Measurements from ENCODE around the gene NTRK1. TPM values are rescaled to one million over a fixed set of nuclear protein-coding genes. Genes with fewer than 3 reads are reported as not detected.

The NTRK1 gene
- total and polyA plus RNA-seq, 2 of the 4 experiments (the other 2 are of a cell fraction): not detected

GRCh38 chr1:156852418-156852874 lies 8.2 kb upstream of the NTRK1 start:
- no peak for TF ChIP-seq ELK1 (IDR thresholded peaks at IDR 0.05; ENCODE audit: borderline replicate concordance, low read depth, low read length)
- TF ChIP-seq MAZ (IDR thresholded peaks at IDR 0.05; ENCODE audit: borderline replicate concordance, low read depth, low read length): no peak
- no peak for TF ChIP-seq SMC3 (IDR thresholded peaks at IDR 0.05; ENCODE audit: low read depth, low read length)
- no peak for TF ChIP-seq CEBPB (IDR thresholded peaks at IDR 0.05; ENCODE audit: low read depth, low read length)
- TF ChIP-seq RAD21 (IDR thresholded peaks at IDR 0.05; ENCODE audit: low read length): no peak
- TF ChIP-seq USF2 (IDR thresholded peaks at IDR 0.05; ENCODE audit: low read depth, low read length): no peak
- no peak for TF ChIP-seq CTCF (conservative IDR thresholded peaks at IDR 0.05; ENCODE audit: low read depth, low read length)
- TF ChIP-seq POLR2A (IDR thresholded peaks at IDR 0.05; ENCODE audit: low read depth, low read length): no peak
- H3K4me2 ChIP-seq (ENCODE audit: low read depth, low read length): no peak overlapping the region
- peaks cover 4% of the 10 kb centered on the region; the same call in 1 of the 2 replicates for H4K20me1 ChIP-seq (ENCODE audit: insufficient read depth, low read length)
- no TSS peak for BruUV-seq (replicated peaks)
- no peak overlapping the region for H2BK120ac ChIP-seq (ENCODE audit: low read depth, low read length)
- no CpG with 5 or more reads among the region's 9 CpGs for WGBS, 2 experiments (ENCODE audit: extremely low coverage in 2 of 2, insufficient read length in 1 of 2)
- intact Hi-C loops (cut with micrococcal nuclease): no loop called here
- H2BK20ac ChIP-seq (ENCODE audit: low read depth, low read length): no peak overlapping the region
- no peak overlapping the region for H2BK15ac ChIP-seq (ENCODE audit: low read depth, low read length)
- peak; percentile 76 for ATAC-seq (ENCODE audit: low read depth)
- no peak overlapping the region for H4K91ac ChIP-seq (ENCODE audit: insufficient read depth, low read depth, low read length)
- H3K14ac ChIP-seq (replicated peaks; ENCODE audit: low read depth, low read length): no peak overlapping the region
- peaks cover 76% of the 10 kb centered on the region for H3K27me3 ChIP-seq (ENCODE audit: control insufficient read depth, insufficient read depth, low read length)
- ChIA-PET CTCF (interaction anchor here (1.0 kb wide), 1 partner anchor 54 kb away, joined by 5 read pairs; no protein-coding TSS in a partner anchor), POLR2A (ENCODE audit: unreplicated experiment) (no interaction called here)
- no peak overlapping the region for H2BK5ac ChIP-seq (ENCODE audit: low read depth, low read length, poor library complexity, severe bottlenecking)
- no peak overlapping the region for H3K4me3 ChIP-seq (ENCODE audit: insufficient read depth, low read depth, low read length)
- in situ Hi-C loops (cut with MboI; ENCODE audit: low sequenced_read_pairs): no loop called here
- peak; percentile 27 for DNase-seq
- H3K23ac ChIP-seq (ENCODE audit: low read depth, low read length): no peak overlapping the region
- no peak overlapping the region for H4K8ac ChIP-seq (ENCODE audit: low read depth in 2 of 2, low read length in 2 of 2)
- peak overlapping the region; percentile 28 for H2AK9ac ChIP-seq (replicated peaks; ENCODE audit: low read depth, low read length, poor library complexity)
- H3K36me3 ChIP-seq (ENCODE audit: control insufficient read depth, insufficient read depth, low read length): no peaks in the 10 kb centered on the region
- peak overlapping the region; percentile 43 for H2AFZ ChIP-seq (replicated peaks; ENCODE audit: low read length, poor library complexity)
- H3K79me1 ChIP-seq (ENCODE audit: low read depth in 1 of 2, low read length in 2 of 2): no peaks in the 10 kb centered on the region
- H3K56ac ChIP-seq (ENCODE audit: extremely low read depth, insufficient read depth, low read length): no peak overlapping the region
- H3K9ac ChIP-seq (ENCODE audit: low read depth, low read length): no peak overlapping the region
- H3K9me3 ChIP-seq (ENCODE audit: control insufficient read depth, insufficient read depth, low read length): no peaks in the 10 kb centered on the region; the same call in 1 of the 2 replicates
- H2AK5ac ChIP-seq (ENCODE audit: low read depth, low read length): no peak overlapping the region
- H3K18ac ChIP-seq (ENCODE audit: low read depth, low read length): no peak overlapping the region
- peaks cover 3% of the 10 kb centered on the region; the same call in 1 of the 2 replicates for H3K4me1 ChIP-seq (ENCODE audit: control insufficient read depth, insufficient read depth, low read length)
- no peak overlapping the region for H3K27ac ChIP-seq (ENCODE audit: insufficient read depth, low read length)
- H4K5ac ChIP-seq (ENCODE audit: low read depth, low read length): no peak overlapping the region
- H3K9me1 ChIP-seq (ENCODE audit: insufficient read depth, low read length): no peaks in the 10 kb centered on the region
- dilution Hi-C loops (cut with HindIII; ENCODE audit: low sequenced_read_pairs, unreplicated experiment): no loop called here
- H3K4ac ChIP-seq (ENCODE audit: low read depth, low read length): no peak overlapping the region
